Measurements from ENCODE around the gene CFI.

DNA sequence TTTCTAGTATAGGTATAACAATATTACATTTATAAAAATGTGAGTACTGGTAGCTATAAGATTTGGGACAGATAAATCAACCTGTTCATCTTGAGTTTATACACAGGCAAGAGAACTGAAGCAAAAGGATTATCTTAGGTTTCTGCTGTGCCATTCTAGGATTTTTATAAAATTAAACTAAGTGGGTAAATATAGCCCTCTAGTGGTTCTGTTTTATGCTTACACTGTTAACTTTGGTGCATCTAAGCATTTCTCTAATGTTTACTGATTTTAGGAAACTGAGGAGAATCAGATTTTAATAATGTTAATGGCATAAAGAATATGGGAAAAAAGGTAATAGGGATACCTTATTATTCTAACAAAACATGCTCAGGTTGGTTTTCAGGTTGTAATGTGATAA lies 24.9 kb upstream of the CFI start:
- TF ChIP-seq GATA3 (IDR thresholded peaks at IDR 0.05; ENCODE audit: low read depth, low read length) = no peak
- TF ChIP-seq GATA2 (IDR thresholded peaks at IDR 0.05; ENCODE audit: low read depth, low read length) = no peak

All from SH-SY5Y (cell line).